GM10266 (cell line): Measurements from ENCODE around the gene MARK1.

Source experiments
- DNase-seq: peaks from one replicate; pipeline ENCODE4 v3.0.0; 2012; ENCODE audit errors: extremely low spot score
- CTCF ChIP-seq: IDR thresholded peaks from 2 replicates; pipeline ENCODE4 v1.5.1; 2012; ENCODE audit warnings: mild to moderate bottlenecking, low read depth; ENCODE audit not compliant: control insufficient read depth, insufficient read depth; ENCODE audit errors: missing control alignments

The MARK1 gene

GRCh38 chr1:220556641-220557040 lies 28.7 kb downstream of the MARK1 start:
- no peak for DNase-seq
- no peak for TF ChIP-seq CTCF

- no peak for DNase-seq
- no peak for TF ChIP-seq CTCF
Observed at GRCh38 chr1:220563564-220563963, 35.6 kb downstream of the MARK1 start.

- no peak for DNase-seq
- no peak for TF ChIP-seq CTCF
Observed at GRCh38 chr1:220564216-220564615, 36.3 kb downstream of the MARK1 start.

- no peak for DNase-seq
- no peak for TF ChIP-seq CTCF
Observed at GRCh38 chr1:220565670-220566069, 37.7 kb downstream of the MARK1 start.

- no peak for TF ChIP-seq CTCF
Observed at GRCh38 chr1:220566869-220567268, 38.9 kb downstream of the MARK1 start.

GRCh38 chr1:220572416-220572815 lies 44.5 kb downstream of the MARK1 start:
- TF ChIP-seq CTCF = no peak
- DNase-seq = no peak

More at GRCh38 chr1:220566869-220567268, 38.9 kb downstream of the MARK1 start:
- no peak for DNase-seq

- no peak for TF ChIP-seq CTCF
- DNase-seq = no peak
Observed at GRCh38 chr1:220573836-220574235, 45.9 kb downstream of the MARK1 start.
